HG02610 (cell line): ENCODE results near the gene CRTAC1.

Source experiments
- ATAC-seq: cut with Tn5 transposase; IDR thresholded peaks from one replicate; pipeline ENCODE4 v1.9.1; 2021; ENCODE audit warnings: mild to moderate bottlenecking, moderate library complexity; ENCODE audit not compliant: unreplicated experiment

Gene CRTAC1

DNA sequence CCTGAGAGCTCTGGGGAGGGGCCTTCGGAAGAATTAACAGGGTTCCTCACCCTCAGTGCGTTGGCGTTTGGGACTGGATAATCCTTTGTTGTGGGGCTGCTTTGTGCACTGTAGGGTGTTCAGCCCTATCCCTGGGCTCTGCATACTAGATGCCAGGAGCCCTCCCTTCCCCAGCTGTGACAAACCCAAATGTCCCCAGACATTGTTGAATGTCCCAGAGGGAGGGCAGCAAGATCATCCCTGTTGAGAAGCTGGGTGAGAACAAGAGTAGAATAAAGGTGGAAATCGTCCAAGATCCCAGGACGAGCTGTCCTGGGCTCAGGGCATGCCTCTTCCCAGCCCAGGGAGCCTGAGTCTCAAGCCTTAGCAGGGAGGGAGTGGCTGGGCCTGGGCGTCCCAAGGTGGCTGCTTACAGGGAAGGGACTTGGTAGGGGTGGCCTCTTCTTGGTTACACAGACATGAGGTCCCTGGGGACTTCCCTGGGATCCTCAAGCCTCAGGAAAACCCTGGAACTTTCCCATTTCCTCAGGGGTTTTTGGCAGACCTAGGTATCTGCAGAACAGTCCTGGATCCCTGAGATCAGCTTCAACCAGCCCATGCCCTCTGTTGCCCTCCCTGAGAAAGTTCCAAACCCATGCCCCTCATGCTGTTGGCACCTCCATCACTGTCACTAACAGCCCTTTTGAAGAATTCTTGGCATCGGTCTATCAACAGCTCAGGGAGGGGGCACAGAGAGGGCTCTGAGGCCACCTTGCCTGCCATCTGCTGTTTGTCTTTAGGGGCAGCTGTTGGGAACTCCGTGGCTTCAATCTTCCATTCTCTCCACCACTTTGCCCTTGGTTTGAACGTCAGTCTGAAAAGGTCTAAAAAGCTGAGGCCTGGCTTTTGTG, 127.0 kb downstream of the CRTAC1 start:
- no peak for ATAC-seq

GRCh38 chr10:97901381-97901780, 129.0 kb downstream of the CRTAC1 start:
- no peak for ATAC-seq

GRCh38 chr10:97898429-97898828, 132.0 kb downstream of the CRTAC1 start:
- no peak for ATAC-seq

DNA sequence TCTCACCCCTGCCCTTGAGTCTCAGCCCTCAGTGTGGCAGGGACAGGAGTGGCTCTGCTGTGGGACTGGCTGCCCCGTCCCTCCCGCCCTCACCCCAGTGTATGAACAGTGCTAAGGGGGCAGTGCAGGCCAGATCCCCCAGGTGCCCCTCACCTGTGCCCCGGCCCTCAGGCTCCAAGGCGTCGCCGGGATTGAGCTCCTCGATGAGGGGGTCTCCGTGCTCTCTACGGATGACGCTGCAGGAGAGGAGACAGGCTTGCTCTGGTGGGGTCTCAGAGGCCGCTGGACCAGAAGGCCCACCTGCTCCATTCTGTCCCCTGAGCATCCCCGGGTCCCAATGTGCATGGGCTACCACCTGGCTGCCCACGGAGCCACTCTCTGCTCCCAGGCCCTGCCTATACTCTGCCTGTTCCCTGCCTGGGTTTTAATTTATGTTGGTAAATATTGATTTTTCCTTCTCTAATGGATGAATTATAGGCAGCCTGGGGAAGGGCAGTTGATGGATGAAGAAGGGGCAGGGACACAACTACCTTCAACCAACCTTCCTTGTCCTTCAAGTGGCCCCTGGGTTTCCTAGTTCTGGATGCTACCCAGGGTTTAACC, 133.6 kb downstream of the CRTAC1 start:
- ATAC-seq = no peak

DNA sequence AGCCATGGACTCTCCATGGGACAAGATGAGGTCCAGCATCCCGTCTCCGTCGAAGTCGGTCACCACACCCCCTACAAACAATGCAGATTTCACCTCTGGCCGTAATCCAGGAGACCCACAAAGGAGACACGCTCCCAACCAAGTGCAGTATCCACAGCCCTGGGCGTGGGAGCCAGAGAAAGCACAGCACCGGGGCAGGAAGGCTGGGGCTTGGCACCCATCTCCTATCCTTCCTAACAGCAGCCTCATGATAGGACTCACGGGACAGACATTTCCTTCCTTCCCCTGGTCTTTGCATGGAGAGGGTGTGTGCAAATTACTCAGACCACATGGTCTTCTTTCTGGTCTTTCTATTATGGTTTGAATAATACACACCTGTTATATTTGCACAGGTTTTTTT, 134.5 kb downstream of the CRTAC1 start:
- no peak for ATAC-seq

DNA sequence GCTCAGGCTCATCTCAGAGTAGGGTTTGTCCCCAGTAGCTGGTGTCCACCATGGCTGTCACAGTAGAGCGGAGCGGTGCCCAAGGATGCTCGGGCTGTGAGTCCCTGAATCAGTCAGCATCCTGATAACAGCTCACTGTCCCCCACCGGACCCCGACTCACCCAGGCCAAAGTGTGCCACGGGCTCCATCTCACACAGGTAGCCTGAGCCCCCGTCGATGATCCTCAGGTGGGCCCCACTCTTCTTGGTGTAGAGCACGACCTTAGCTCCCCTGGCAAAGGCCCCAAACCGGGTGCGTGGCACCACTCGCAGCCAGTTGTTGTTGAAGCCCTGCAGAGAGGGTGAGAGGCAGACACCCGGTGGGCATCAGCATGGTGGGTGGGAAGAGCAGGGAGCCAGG, 135.3 kb downstream of the CRTAC1 start:
- ATAC-seq = no peak

DNA sequence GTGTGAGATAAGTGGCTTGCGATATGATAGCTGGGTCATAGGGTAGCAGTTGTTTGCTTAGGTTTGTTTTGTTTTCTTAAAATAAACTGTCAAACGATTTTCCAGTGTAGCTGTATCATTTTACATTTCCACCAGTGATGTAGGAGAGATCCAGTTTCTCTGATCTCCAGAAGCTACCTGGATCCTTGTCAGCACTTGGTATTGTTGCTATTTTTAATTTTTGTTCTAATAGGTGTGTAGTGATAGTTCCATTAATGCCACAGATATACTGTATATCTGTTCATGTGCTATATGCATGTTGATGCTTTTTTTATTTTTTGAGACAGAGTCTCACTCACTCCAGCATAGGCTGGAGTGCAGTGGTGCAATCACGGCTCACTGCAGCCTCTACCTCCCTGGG, 136.3 kb downstream of the CRTAC1 start:
- no peak for ATAC-seq

DNA sequence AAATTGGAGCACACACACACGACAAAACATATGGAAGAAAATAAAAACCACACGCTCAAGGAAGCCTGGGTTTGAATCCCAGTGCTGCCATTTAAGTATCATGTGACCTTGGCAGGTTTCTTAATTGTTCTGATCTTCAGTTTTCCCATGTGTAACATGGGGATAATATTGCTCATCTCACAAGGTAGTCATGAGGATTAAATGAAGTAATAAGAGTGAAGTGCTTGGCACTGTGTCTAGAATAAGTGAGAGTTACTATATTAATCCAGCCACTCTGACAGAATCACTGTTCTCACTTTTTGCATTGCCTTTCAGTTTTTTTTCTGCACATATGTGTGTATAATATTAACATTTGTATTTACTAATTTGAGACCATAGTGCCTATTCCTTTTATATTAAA, 137.5 kb downstream of the CRTAC1 start:
- ATAC-seq = no peak

GRCh38 chr10:97892506-97892905, 137.9 kb downstream of the CRTAC1 start:
- no peak for ATAC-seq

GRCh38 chr10:97891497-97892167, 138.8 kb downstream of the CRTAC1 start:
- ATAC-seq = no peak

- ATAC-seq = no peak
Measured at GRCh38 chr10:97889461-97890265, 140.8 kb downstream of the CRTAC1 start.

GRCh38 chr10:97888641-97889262, 141.7 kb downstream of the CRTAC1 start:
- ATAC-seq = no peak

GRCh38 chr10:97888134-97888533, 142.3 kb downstream of the CRTAC1 start:
- ATAC-seq = no peak

GRCh38 chr10:97887399-97887798, 143.0 kb downstream of the CRTAC1 start:
- ATAC-seq = no peak

GRCh38 chr10:97886286-97886685, 144.1 kb downstream of the CRTAC1 start:
- ATAC-seq = no peak

- no peak for ATAC-seq
Measured at GRCh38 chr10:97883092-97883485, 147.3 kb downstream of the CRTAC1 start.

- ATAC-seq = no peak
Measured at GRCh38 chr10:97882142-97883091, 148.0 kb downstream of the CRTAC1 start.

- ATAC-seq = no peak
Measured at GRCh38 chr10:97880109-97880508, 150.3 kb downstream of the CRTAC1 start.

- ATAC-seq = no peak
Measured at GRCh38 chr10:97879241-97879640, 151.2 kb downstream of the CRTAC1 start.

- no peak for ATAC-seq
Measured at GRCh38 chr10:97876402-97876801, 154.0 kb downstream of the CRTAC1 start.
